ENCODE data around the gene COPS9. TPM values are rescaled to one million over a fixed set of nuclear protein-coding genes. Genes with fewer than 3 reads are reported as not detected.

The COPS9 gene
- total RNA-seq, 2 experiments from 2014 or later: 84.5 to 91.3 TPM

DNA sequence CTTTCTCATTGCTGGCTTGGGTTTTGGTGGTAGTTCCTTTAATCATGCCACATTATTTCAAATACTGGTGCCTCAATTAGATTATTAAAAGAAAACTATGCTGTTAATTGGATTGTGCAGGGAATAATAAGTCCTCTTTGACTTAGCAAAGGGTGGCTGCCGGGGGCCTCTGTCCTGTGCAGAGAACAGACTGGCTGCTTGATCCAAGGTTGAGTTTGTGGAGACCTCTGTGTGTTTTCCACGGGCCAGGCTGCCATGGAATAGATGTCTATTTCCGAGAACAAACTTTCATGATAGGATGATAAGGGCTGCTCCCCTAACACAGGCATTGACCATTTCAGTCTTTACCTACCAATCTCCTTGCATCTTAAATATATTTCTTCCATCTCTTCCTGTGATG lies 34.8 kb upstream of the COPS9 start:
- Mint-ChIP-seq H3K36me3 (ENCODE audit: low read depth) (no peaks in the 10 kb centered on the region), H3K9me3 (no peaks in the 10 kb centered on the region), H3K4me1 (ENCODE audit: low read depth) (peaks cover 3% of the 10 kb centered on the region), H3K4me3 (no peak overlapping the region), H3K27ac (no peak overlapping the region), H3K27me3 (ENCODE audit: low read depth) (peaks cover 9% of the 10 kb centered on the region)
- no peak for DNase-seq
- intact Hi-C loops (cut with micrococcal nuclease): no loop called here
- CTCF ChIA-PET: no interaction called here

DNA sequence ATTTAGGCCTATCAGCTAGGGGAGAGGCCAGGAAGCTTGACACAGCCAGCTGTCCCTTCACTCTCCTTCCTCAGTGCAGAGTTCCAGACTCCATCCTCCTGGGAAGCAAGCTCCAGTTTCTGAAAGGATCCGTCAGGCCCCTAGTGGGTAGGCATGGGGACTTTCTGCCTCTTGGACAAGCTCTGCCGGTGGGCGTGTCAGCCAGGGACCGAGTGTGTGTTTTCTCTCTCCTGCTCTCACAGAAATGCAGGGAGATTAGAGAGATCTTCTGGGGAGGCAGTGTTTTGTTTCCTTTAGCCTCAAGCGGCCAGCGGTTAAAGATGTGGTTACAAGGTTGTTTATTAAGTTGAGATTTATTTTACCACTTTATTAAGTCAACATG lies 34.2 kb upstream of the COPS9 start:
- H3K27me3 Mint-ChIP-seq (ENCODE audit: low read depth): peaks cover 9% of the 10 kb centered on the region
- CTCF ChIA-PET: no interaction called here
- H3K4me1 Mint-ChIP-seq (ENCODE audit: low read depth): peaks cover 3% of the 10 kb centered on the region

DNA sequence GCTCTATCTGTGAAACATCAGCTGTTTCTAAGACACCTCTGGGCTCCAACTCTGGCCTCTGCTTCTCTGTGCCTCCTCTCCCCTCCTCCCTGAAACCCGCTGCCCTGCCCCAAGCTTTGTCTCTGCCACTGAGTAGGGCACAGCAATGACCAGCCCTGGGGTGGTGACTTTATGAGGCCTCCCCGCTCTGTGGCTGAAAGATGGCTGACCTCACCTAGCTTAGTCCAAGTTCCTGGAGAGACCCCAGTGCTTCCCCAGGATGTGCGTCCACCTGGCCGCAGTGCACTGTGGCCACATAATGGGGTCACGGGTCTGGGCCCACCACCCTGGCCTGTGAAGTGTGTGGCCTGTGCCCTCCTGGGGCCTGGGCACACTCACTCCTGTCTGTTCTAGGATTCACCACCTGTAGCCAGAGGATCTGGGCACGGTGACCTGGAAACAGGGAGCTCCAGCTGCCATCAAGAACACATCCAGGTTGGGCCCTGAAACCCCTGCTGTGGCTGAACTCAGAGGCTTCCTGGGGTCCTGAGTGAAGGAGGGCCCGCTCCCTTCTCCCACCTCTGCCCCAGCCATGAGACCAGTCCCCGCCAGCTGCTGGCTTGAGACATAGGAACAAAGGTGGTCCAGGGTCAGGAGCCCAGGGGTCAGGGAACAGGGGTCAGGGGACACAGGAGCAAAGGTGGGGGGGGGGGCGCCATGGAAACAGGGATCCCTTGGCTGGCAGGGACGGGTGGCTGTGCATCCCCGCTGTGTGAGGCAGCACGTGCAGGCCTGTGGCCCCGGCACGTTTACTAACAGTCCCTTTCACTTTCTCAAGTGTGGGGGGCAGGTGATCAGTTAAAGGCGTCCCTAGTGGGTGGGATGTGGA lies 33.6 kb upstream of the COPS9 start:
- Mint-ChIP-seq H3K9me3 (no peaks in the 10 kb centered on the region), H3K27ac (no peak overlapping the region), H3K36me3 (ENCODE audit: low read depth) (no peaks in the 10 kb centered on the region), H3K27me3 (ENCODE audit: low read depth) (peaks cover 9% of the 10 kb centered on the region), H3K4me3 (no peak overlapping the region), H3K4me1 (ENCODE audit: low read depth) (peaks cover 3% of the 10 kb centered on the region)
- no peak for DNase-seq
- intact Hi-C loops (cut with micrococcal nuclease): no loop called here
- CTCF ChIA-PET: no interaction called here

More for the DNA sequence above, 34.2 kb upstream of the COPS9 start:
- no peaks in the 10 kb centered on the region for H3K36me3 Mint-ChIP-seq (ENCODE audit: low read depth)
- DNase-seq: no peak
- no peak overlapping the region for H3K27ac Mint-ChIP-seq
- no peaks in the 10 kb centered on the region for H3K9me3 Mint-ChIP-seq
- no peak overlapping the region for H3K4me3 Mint-ChIP-seq
- intact Hi-C loops (cut with micrococcal nuclease): no loop called here

DNA sequence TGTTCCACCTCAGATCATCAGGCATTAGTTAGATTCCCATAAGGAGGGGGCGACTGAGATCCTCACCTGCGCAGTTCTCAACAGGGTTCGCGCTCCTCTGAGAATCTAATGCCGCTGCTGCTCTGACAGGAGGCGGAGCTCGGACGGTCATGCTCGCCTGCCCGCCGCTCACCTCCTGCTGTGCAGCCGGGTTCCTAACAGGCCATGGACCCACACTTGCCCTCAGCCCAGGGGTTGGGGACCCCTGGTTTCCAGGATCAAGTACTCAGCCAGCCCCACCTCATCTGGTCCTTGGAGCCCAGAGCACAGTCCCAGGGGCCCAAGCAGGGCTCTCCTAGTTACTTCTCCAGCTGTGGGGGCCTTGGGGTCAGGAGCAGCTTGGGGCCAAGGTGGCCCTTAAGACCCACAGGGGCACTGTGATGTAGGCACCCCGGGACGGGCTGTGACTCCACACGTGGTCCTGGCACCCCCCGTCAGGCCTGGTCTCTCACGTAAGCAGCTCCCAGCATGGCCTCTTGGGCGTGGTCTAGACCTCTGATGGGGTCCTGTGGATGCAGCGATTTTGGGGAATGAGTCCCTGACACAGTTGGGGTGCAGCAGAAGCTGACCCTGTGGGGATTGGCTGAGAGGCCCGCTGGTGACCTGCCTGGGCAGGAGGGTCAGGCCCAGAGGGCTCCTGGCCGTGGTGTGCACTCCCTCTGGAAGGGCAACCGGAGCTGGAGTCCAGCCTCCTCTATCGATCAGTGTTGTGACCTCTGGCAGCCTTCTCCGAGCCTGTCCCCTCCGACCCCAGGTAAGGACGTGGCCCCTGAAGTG lies 32.6 kb upstream of the COPS9 start:
- CTCF ChIA-PET: interaction anchor here (0.5 kb wide), 1 partner anchor 37 kb away, joined by 4 read pairs; no protein-coding TSS in a partner anchor
- no peak for DNase-seq
- no peak overlapping the region for H3K27ac Mint-ChIP-seq
- no peaks in the 10 kb centered on the region for H3K36me3 Mint-ChIP-seq (ENCODE audit: low read depth)
- intact Hi-C loops (cut with micrococcal nuclease): no loop called here
- peaks cover 3% of the 10 kb centered on the region for H3K4me1 Mint-ChIP-seq (ENCODE audit: low read depth)
- peaks cover 3% of the 10 kb centered on the region for H3K9me3 Mint-ChIP-seq
- H3K27me3 Mint-ChIP-seq (ENCODE audit: low read depth): peaks cover 5% of the 10 kb centered on the region
- H3K4me3 Mint-ChIP-seq: no peak overlapping the region

DNA sequence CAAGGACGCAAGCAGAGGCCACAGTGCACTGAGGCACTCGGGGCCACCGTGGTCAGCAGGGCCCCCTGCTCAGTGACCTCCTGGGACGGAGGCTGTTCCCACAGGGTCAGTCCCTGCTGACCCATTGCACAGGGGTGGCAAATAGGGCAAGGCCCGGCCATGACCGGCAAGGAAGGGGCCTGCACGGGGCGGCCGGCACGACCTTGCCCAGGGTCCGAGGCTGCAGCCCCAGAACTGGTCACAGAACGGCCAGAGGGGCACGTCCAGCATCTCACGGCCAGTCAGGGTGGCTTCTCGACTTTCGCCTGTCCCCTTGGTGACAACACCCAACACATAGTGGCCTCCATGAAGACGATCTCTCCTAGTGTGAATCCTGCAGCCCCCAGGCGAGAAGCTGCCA lies 31.9 kb upstream of the COPS9 start:
- intact Hi-C loops (cut with micrococcal nuclease): no loop called here
- no peak for DNase-seq
- no peaks in the 10 kb centered on the region for H3K36me3 Mint-ChIP-seq (ENCODE audit: low read depth)
- H3K27ac Mint-ChIP-seq: no peak overlapping the region
- no peak overlapping the region for H3K4me3 Mint-ChIP-seq
- no peaks in the 10 kb centered on the region for H3K4me1 Mint-ChIP-seq (ENCODE audit: low read depth)
- H3K27me3 Mint-ChIP-seq (ENCODE audit: low read depth): peaks cover 5% of the 10 kb centered on the region
- CTCF ChIA-PET: no interaction called here
- peaks cover 3% of the 10 kb centered on the region for H3K9me3 Mint-ChIP-seq

DNA sequence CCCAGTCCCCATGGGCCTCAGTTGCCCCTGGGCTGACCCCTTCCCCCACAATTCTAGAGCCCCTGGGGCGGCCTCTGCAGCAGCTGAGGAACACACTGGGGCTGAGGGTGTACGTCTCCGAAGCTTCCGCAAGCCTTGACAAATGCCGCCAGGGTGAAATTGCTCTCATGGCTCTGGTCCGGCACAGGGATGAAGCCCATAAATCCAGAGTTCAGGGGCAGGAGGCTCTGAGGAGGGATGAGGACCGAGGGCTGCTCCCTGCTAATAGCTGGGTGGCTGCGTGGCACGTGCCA lies 31.4 kb upstream of the COPS9 start:
- no peaks in the 10 kb centered on the region for H3K4me1 Mint-ChIP-seq (ENCODE audit: low read depth)

DNA sequence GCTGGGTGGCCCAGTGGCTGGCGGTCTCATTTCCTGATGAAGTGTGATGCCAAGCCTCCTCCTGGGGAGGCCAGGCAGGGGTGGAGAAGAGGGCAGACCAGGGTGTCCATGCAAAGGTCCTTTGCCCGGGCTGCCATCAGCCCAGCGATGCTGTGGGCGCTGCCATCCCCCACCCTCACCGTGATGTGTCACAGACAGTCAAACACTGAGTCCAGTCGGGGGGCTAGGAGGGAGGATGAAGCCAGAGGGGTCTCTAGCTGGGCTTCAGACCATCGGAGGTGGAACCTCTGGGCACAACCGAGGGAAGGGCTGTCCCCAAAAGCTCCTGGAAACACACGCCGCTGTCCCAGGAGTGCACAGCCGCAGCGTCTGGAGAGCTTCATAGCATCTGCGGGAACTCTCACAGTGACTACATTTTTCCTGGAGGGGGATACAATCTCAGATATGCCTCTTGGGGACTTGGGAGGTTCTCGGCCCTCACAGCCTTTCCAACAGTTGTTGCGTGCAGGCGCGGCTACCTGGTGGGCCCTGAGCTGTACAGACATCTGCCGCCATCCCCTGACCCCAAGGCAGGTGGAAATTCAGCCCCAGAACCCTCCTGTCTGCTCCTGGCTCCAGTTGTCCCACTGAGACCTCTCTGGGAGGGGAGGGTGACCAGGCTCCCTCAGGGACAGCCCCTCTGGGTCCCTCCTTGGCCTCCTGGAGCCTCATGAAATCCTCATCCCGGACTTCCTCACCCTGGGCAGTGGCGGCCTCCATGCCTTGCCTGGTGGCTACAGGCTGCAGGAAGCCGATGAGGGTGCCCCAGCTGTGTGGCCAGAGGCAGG lies 30.9 kb upstream of the COPS9 start:
- intact Hi-C loops (cut with micrococcal nuclease): no loop called here
- Mint-ChIP-seq H3K27ac (no peak overlapping the region), H3K4me3 (no peak overlapping the region), H3K36me3 (ENCODE audit: low read depth) (no peaks in the 10 kb centered on the region), H3K9me3 (peaks cover 3% of the 10 kb centered on the region), H3K4me1 (ENCODE audit: low read depth) (no peaks in the 10 kb centered on the region), H3K27me3 (ENCODE audit: low read depth) (peaks cover 11% of the 10 kb centered on the region)
- DNase-seq: no peak
- CTCF ChIA-PET: no interaction called here

More for the DNA sequence above, 31.4 kb upstream of the COPS9 start:
- DNase-seq: no peak
- Mint-ChIP-seq H3K9me3 (peaks cover 3% of the 10 kb centered on the region), H3K27ac (no peak overlapping the region), H3K4me3 (no peak overlapping the region), H3K36me3 (ENCODE audit: low read depth) (no peaks in the 10 kb centered on the region), H3K27me3 (ENCODE audit: low read depth) (peaks cover 7% of the 10 kb centered on the region)
- intact Hi-C loops (cut with micrococcal nuclease): no loop called here
- CTCF ChIA-PET: no interaction called here

DNA sequence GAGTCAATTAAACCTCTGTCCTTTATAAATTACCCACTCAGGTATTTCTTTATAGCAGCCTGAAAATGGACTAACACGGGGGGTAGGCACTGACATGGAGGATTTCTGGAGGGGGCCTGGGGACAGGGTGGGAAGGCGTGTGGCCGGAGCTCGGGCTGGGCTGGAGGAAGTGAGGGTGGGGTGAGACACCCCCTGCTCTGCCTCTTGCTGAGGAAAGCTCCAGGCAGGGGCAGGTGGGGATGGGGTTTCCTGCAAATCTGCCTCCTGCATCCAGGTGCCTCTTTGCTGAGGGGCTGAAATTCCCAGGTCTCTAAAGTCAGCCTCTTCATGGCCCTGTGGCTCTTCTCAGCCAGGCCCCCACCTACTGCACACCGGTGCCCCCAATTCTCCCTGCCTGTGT lies 30.1 kb upstream of the COPS9 start:
- DNase-seq: no peak
- H3K36me3 Mint-ChIP-seq (ENCODE audit: low read depth): no peaks in the 10 kb centered on the region
- no peak overlapping the region for H3K4me3 Mint-ChIP-seq
- CTCF ChIA-PET: no interaction called here
- H3K27me3 Mint-ChIP-seq (ENCODE audit: low read depth): peaks cover 11% of the 10 kb centered on the region
- no peaks in the 10 kb centered on the region for H3K4me1 Mint-ChIP-seq (ENCODE audit: low read depth)
- intact Hi-C loops (cut with micrococcal nuclease): no loop called here
- no peak overlapping the region for H3K27ac Mint-ChIP-seq
- peaks cover 3% of the 10 kb centered on the region for H3K9me3 Mint-ChIP-seq

DNA sequence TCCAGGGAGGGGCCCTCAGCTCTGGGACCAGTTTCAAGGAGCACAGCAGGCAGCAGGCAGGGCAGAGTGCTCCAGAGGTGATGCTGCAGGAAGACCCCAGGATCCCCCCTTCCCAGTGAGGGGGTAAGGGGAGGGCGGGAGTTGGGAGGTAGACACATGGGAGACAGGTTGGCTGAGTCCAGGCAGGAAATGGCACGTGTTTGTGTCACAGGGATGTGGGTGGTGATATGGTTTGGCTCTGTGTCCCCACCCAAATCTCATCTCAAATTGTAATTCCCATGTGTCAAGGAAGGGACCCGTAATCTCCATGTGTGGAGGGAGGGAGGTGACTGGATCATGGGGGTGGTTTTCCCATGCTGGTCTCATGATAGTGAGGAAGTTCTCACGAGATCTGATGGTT lies 29.6 kb upstream of the COPS9 start:
- intact Hi-C loops (cut with micrococcal nuclease): no loop called here
- no peak for DNase-seq
- peaks cover 11% of the 10 kb centered on the region for H3K27me3 Mint-ChIP-seq (ENCODE audit: low read depth)
- H3K27ac Mint-ChIP-seq: no peak overlapping the region
- no peak overlapping the region for H3K4me3 Mint-ChIP-seq
- no peaks in the 10 kb centered on the region for H3K4me1 Mint-ChIP-seq (ENCODE audit: low read depth)
- CTCF ChIA-PET: no interaction called here
- H3K9me3 Mint-ChIP-seq: peaks cover 3% of the 10 kb centered on the region
- no peaks in the 10 kb centered on the region for H3K36me3 Mint-ChIP-seq (ENCODE audit: low read depth)

DNA sequence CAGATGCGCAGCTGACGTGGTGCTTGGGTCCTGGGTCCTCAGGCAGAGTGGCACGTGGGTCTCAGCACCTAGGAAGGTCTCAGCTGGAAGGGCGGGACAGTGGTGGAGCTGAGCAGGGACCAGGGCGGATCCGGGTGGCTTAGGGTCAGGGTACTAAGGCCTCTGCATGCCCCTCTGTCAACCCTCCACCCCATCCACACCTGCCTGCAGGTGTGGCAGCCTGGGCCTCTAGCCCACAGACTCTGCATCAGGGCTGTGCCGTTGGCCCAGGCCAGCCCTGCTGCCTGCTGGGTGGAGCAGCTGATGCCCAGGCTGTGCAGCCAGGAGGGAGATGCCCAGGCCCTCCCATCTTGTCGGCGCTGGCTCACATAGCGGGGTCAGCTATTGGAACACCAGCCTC lies 28.9 kb upstream of the COPS9 start:
- intact Hi-C loops (cut with micrococcal nuclease): no loop called here
- Mint-ChIP-seq H3K36me3 (ENCODE audit: low read depth) (no peaks in the 10 kb centered on the region), H3K9me3 (peaks cover 3% of the 10 kb centered on the region), H3K4me1 (ENCODE audit: low read depth) (no peaks in the 10 kb centered on the region), H3K27ac (no peak overlapping the region), H3K27me3 (ENCODE audit: low read depth) (peaks cover 11% of the 10 kb centered on the region), H3K4me3 (no peak overlapping the region)
- DNase-seq: no peak
- CTCF ChIA-PET: no interaction called here

DNA sequence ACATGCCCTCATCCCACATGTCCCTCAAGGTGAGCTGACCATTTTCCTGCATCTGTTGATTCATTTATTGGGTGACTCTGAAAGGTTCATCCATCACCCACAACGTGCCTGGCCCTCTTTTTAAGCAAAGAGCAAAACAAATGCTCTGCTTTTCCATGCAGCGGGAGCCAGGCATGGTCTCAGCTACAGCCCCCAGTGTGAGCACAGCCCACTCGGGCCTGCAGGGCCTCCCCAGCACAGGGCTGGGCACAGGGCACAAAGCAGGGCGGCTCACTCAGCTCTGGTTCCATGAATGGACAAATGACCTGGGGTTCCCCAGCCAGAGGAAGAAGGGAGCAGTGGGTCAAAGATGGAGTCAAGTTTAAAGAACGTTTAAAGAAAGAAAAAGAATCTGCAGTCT lies 28.5 kb upstream of the COPS9 start:
- H3K4me3 Mint-ChIP-seq: no peak overlapping the region
- H3K27me3 Mint-ChIP-seq (ENCODE audit: low read depth): peaks cover 11% of the 10 kb centered on the region
- peaks cover 3% of the 10 kb centered on the region for H3K9me3 Mint-ChIP-seq
- CTCF ChIA-PET: no interaction called here
- no peaks in the 10 kb centered on the region for H3K36me3 Mint-ChIP-seq (ENCODE audit: low read depth)
- H3K4me1 Mint-ChIP-seq (ENCODE audit: low read depth): no peaks in the 10 kb centered on the region
- DNase-seq: no peak
- intact Hi-C loops (cut with micrococcal nuclease): no loop called here
- no peak overlapping the region for H3K27ac Mint-ChIP-seq

DNA sequence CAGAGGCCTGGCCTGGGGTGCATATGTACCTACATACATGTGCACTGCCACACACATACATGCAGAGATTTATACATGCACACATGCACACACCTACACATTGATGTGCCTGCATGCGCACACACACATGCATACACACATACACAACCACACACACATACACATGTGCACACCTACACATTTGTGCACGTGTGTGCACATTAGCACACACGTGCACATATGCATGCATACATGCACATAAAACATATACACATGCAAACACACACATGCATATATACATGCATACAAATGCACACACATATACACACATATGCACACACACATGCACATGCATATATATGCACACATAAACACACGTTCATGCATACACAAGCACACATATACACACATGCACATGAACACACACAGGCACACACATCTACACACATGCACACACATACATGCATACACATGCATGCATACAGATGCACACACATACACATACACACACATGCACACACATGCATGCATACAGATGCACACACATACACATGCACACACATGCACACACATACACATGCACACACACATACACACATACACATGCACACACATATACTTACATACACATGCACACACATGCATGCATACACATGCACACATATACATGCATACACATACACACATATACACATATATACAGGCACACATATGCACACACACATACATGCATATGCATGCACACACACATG lies 27.9 kb upstream of the COPS9 start:
- peaks cover 11% of the 10 kb centered on the region for H3K27me3 Mint-ChIP-seq (ENCODE audit: low read depth)
- no peaks in the 10 kb centered on the region for H3K4me1 Mint-ChIP-seq (ENCODE audit: low read depth)
- DNase-seq: no peak
- H3K27ac Mint-ChIP-seq: no peak overlapping the region
- no peak overlapping the region for H3K4me3 Mint-ChIP-seq
- peaks cover 3% of the 10 kb centered on the region for H3K9me3 Mint-ChIP-seq
- intact Hi-C loops (cut with micrococcal nuclease): no loop called here
- H3K36me3 Mint-ChIP-seq (ENCODE audit: low read depth): no peaks in the 10 kb centered on the region
- CTCF ChIA-PET: no interaction called here

Data from activated naive CD4-positive, alpha-beta T cell treated with anti-CD3 and anti-CD28 coated beads for 36 hours (primary cell).